Natural killer cell (primary cell): ENCODE results near the gene ADGRD1. TPM values are rescaled to one million over a fixed set of nuclear protein-coding genes. Genes with fewer than 3 reads are reported as not detected.

Experiments
- ATAC-seq, 3 donors: fragments of 150-1000 bp in 2 of 3; fragments of 200-7000 bp in 1 of 3; cut with Tn5 transposase; 1 replicate in 1 of 3; 2 replicates in 2 of 3; pipeline ENCODE4 v1.10.0; 2021; ENCODE audit warnings: mild to moderate bottlenecking in 2 of 3, moderate library complexity in 2 of 3
- DNase-seq, 2 donors: peaks; one replicate each; pipeline versions ENCODE4 v3.0.0 to v3.0.0-alpha.2; 2013 to 2021; ENCODE audit warnings: mixed read lengths in 1 of 2
- H3K27ac ChIP-seq: one replicate; pipeline ENCODE4 v1.5.1; 2013; ENCODE audit warnings: mild to moderate bottlenecking, low read length
- H3K27me3 ChIP-seq: one replicate; pipeline ENCODE4 v1.6.1; 2013; ENCODE audit warnings: low read length; ENCODE audit not compliant: control insufficient read depth, insufficient read depth
- H3K36me3 ChIP-seq: one replicate; pipeline ENCODE4 v1.6.1; 2013; ENCODE audit warnings: low read length; ENCODE audit not compliant: control insufficient read depth, insufficient read depth
- H3K4me1 ChIP-seq: one replicate; pipeline ENCODE4 v1.6.1; 2013; ENCODE audit warnings: low read length; ENCODE audit not compliant: control insufficient read depth, insufficient read depth
- H3K4me3 ChIP-seq: one replicate; pipeline ENCODE4 v1.5.1; 2013; ENCODE audit warnings: low read length
- H3K9me3 ChIP-seq: one replicate; pipeline ENCODE4 v1.6.1; 2013; ENCODE audit warnings: low read length; ENCODE audit not compliant: control insufficient read depth, insufficient read depth
- H3K27ac Mint-ChIP-seq, 2 donors: one replicate each; pipeline ENCODE4 v1.8.0; 2022; ENCODE audit warnings: mild to moderate bottlenecking in 2 of 2, mixed read lengths in 2 of 2, moderate library complexity in 1 of 2
- H3K27me3 Mint-ChIP-seq, 2 donors: one replicate each; pipeline ENCODE4 v1.8.0; 2022; ENCODE audit warnings: low read depth in 2 of 2, mixed read lengths in 2 of 2
- H3K36me3 Mint-ChIP-seq: one replicate; pipeline ENCODE4 v1.8.0; 2022; ENCODE audit warnings: mixed read lengths
- H3K4me1 Mint-ChIP-seq, 2 donors: one replicate each; pipeline ENCODE4 v1.8.0; 2022; ENCODE audit warnings: mixed read lengths in 2 of 2
- H3K4me3 Mint-ChIP-seq: one replicate; pipeline ENCODE4 v1.8.0; 2022; ENCODE audit warnings: mild to moderate bottlenecking, moderate library complexity, mixed read lengths
- H3K9me3 Mint-ChIP-seq, 2 donors: one replicate each; pipeline ENCODE4 v1.8.0; 2022; ENCODE audit warnings: mixed read lengths in 2 of 2
- WGBS: methylation state at CpG from one replicate; pipeline ENCODE4 v1.1.7; 2013; ENCODE audit warnings: missing lambda C conversion rate; ENCODE audit not compliant: insufficient coverage; 5-methylcytosine and 5-hydroxymethylcytosine counted together
- intact Hi-C: fragments of 100-400 bp; cut with micrococcal nuclease; formaldehyde crosslinking; loops from one replicate; pipeline ENCODE4 v1.14.2; 2022
- total RNA-seq, 4 donors: library from RNA; stranded (reverse); fragments of 120-200 nt in 1 of 4; gene quantifications; one replicate each; pipeline versions ENCODE4 v1.2.3 to v1.2.4, GENCODE V29; 2013 to 2022
- TF ChIP-seq, protein P1 (sequence below): fragments of 200-600 bp; IDR thresholded peaks from one replicate; pipeline ENCODE4 v1.8.0; 2022; ENCODE audit warnings: antibody characterized with exemption

The ADGRD1 gene
- total RNA-seq, 3 donors from 2014 or later (not counting 1 experiment from before 2014, with no cell fraction given) = 0.50 to 3.9 (median 1.4) TPM

GRCh38 chr12:131119936-131120335 is 166.2 kb downstream of the ADGRD1 start:
- TF ChIP-seq, protein P1, sequence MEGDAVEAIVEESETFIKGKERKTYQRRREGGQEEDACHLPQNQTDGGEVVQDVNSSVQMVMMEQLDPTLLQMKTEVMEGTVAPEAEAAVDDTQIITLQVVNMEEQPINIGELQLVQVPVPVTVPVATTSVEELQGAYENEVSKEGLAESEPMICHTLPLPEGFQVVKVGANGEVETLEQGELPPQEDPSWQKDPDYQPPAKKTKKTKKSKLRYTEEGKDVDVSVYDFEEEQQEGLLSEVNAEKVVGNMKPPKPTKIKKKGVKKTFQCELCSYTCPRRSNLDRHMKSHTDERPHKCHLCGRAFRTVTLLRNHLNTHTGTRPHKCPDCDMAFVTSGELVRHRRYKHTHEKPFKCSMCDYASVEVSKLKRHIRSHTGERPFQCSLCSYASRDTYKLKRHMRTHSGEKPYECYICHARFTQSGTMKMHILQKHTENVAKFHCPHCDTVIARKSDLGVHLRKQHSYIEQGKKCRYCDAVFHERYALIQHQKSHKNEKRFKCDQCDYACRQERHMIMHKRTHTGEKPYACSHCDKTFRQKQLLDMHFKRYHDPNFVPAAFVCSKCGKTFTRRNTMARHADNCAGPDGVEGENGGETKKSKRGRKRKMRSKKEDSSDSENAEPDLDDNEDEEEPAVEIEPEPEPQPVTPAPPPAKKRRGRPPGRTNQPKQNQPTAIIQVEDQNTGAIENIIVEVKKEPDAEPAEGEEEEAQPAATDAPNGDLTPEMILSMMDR = no peak
- H3K4me3 ChIP-seq = no peak overlapping the region
- ATAC-seq = no peak
- H3K36me3 ChIP-seq = no peaks in the 10 kb centered on the region
- no peak overlapping the region for H3K4me3 Mint-ChIP-seq
- H3K9me3 Mint-ChIP-seq = no peaks in the 10 kb centered on the region
- no peaks in the 10 kb centered on the region for H3K4me1 ChIP-seq
- H3K27me3 Mint-ChIP-seq = peaks cover 0 to 6% of the 10 kb centered on the region in 2 donors
- DNase-seq = no peak
- no peak overlapping the region for H3K27ac Mint-ChIP-seq
- no peak overlapping the region for H3K27ac ChIP-seq
- no peaks in the 10 kb centered on the region for H3K9me3 ChIP-seq
- H3K27me3 ChIP-seq = no peaks in the 10 kb centered on the region
- no peaks in the 10 kb centered on the region for H3K36me3 Mint-ChIP-seq
- H3K4me1 Mint-ChIP-seq = no peaks in the 10 kb centered on the region
- WGBS = 93% methylated on average over 8 of the region's 8 CpGs
- intact Hi-C loops = no loop called here

DNA sequence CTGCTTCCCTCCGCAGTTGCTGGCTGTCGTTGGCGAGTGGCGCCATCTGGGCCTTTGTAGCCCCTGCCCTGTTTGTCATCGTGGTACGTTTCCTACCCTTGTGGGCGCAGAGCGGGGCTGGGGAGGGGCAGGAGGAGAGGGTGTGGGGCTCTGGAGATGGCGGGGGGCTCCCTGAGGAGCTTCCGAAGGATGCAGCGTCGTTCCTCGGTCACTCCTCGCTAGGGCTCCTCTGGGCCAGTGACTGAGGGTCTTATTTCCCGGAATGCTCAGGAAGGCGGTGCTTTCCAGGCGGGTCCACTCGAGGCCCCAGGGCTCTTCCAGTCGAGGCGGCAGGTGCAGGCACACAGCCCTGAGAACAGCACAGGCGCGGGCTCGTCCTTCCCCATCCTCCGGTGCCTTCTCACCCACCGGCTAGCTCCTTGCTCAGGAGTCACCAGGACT is 167.1 kb downstream of the ADGRD1 start:
- no peak for DNase-seq

DNA sequence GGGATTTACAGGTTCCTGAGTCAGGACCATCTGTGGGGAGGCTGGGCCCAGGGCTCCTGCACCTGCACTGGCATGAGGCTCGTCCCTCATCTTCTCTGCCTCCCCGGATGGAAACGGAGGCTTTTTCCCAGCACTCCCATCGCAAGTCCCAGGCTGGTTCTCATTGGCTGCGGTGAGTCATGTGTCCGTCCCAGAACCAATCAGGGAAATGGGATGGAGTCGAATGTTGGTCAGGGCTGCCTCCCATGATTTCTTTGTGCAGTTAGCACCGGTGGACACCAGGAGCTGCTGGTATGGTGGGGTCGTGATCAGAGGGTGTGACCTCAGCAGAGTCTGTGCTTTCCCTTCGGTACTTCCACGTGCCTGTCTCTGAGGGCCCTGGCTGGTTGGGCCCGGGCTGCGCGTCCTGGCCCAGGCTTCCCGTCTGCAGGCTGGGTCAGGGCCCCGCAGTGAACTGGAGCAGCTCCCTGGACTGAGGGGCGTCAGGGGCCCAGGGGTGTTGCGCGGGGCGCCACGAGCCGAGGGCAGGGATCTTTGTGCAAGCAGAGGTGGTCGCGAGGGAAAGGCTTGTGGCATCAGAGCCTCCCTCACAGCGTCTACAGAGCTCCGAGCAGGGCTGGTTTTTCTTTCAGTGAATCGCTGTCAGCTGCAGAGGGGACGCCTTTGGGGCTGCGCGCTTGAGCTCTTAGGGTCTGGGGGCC is 168.1 kb downstream of the ADGRD1 start:
- Histone ChIP-seq H3K4me1 (no peaks in the 10 kb centered on the region), H3K27me3 (no peaks in the 10 kb centered on the region), H3K4me3 (no peak overlapping the region), H3K9me3 (no peaks in the 10 kb centered on the region), H3K27ac (no peak overlapping the region), H3K36me3 (no peaks in the 10 kb centered on the region)
- DNase-seq (no peak), ATAC-seq (no peak)
- H3K4me3 Mint-ChIP-seq = no peak overlapping the region
- H3K9me3 Mint-ChIP-seq = no peaks in the 10 kb centered on the region
- H3K4me1 Mint-ChIP-seq = peaks cover 0 to 3% of the 10 kb centered on the region in 2 donors
- H3K27ac Mint-ChIP-seq = no peak overlapping the region
- WGBS = 91% methylated on average over 30 of the region's 30 CpGs
- intact Hi-C loops = no loop called here
- H3K36me3 Mint-ChIP-seq = no peaks in the 10 kb centered on the region
- TF ChIP-seq, protein P1 = no peak
- H3K27me3 Mint-ChIP-seq = peaks cover 0 to 2% of the 10 kb centered on the region in 2 donors

More for the DNA sequence above, 167.1 kb downstream of the ADGRD1 start:
- Mint-ChIP-seq H3K4me3 (no peak overlapping the region), H3K27ac (no peak overlapping the region), H3K36me3 (no peaks in the 10 kb centered on the region), H3K9me3 (no peaks in the 10 kb centered on the region), H3K4me1 (no peaks in the 10 kb centered on the region), H3K27me3 (peaks cover 0 to 5% of the 10 kb centered on the region in 2 donors)
- Histone ChIP-seq H3K27ac (no peak overlapping the region), H3K4me1 (no peaks in the 10 kb centered on the region), H3K9me3 (no peaks in the 10 kb centered on the region), H3K4me3 (no peak overlapping the region), H3K36me3 (no peaks in the 10 kb centered on the region), H3K27me3 (no peaks in the 10 kb centered on the region)
- 90% methylated on average over 25 of the region's 25 CpGs for WGBS
- ATAC-seq = no peak
- intact Hi-C loops = no loop called here
- TF ChIP-seq, protein P1 = no peak

GRCh38 chr12:131122631-131123030 is 168.9 kb downstream of the ADGRD1 start:
- peaks cover 0 to 5% of the 10 kb centered on the region in 2 donors for H3K4me1 Mint-ChIP-seq
- H3K36me3 Mint-ChIP-seq = no peaks in the 10 kb centered on the region
- H3K27me3 Mint-ChIP-seq = peaks cover 0 to 2% of the 10 kb centered on the region in 2 donors
- H3K27ac Mint-ChIP-seq = no peak overlapping the region
- H3K9me3 Mint-ChIP-seq = no peaks in the 10 kb centered on the region
- no peaks in the 10 kb centered on the region for H3K4me1 ChIP-seq
- ATAC-seq (no peak), DNase-seq (no peak)
- WGBS = 91% methylated on average over 7 of the region's 7 CpGs
- H3K36me3 ChIP-seq = no peaks in the 10 kb centered on the region
- no peaks in the 10 kb centered on the region for H3K9me3 ChIP-seq
- H3K27me3 ChIP-seq = no peaks in the 10 kb centered on the region
- intact Hi-C loops = no loop called here
- H3K27ac ChIP-seq = no peak overlapping the region
- TF ChIP-seq, protein P1 = no peak
- no peak overlapping the region for H3K4me3 Mint-ChIP-seq
- no peak overlapping the region for H3K4me3 ChIP-seq
